Kidney epithelial cell (primary cell): ENCODE measurements around the gene FXYD4. TPM values are rescaled to one million over a fixed set of nuclear protein-coding genes. Genes with fewer than 3 reads are reported as not detected.

Experiments
- DNase-seq: peaks from one replicate; pipeline ENCODE4 v3.0.0-alpha.2; 2010; ENCODE audit warnings: low read depth
- H3K27me3 ChIP-seq: 2 replicates; pipeline ENCODE4 v1.6.0; 2011; ENCODE audit warnings: low read length; ENCODE audit not compliant: control insufficient read depth, insufficient read depth
- H3K36me3 ChIP-seq: 2 replicates; pipeline ENCODE4 v1.5.1; 2011; ENCODE audit warnings: low read length; ENCODE audit not compliant: control insufficient read depth, insufficient read depth
- H3K4me3 ChIP-seq: 2 replicates; pipeline ENCODE4 v1.5.1; 2011; ENCODE audit warnings: low read depth, mild to moderate bottlenecking, control low read depth, low read length
- CTCF ChIP-seq: IDR thresholded peaks from 2 replicates; pipeline ENCODE4 v1.5.1; 2011; ENCODE audit warnings: mild to moderate bottlenecking, moderate library complexity, low read length, control low read depth, inconsistent platforms; ENCODE audit not compliant: insufficient read depth, poor library complexity, severe bottlenecking
- total RNA-seq: library from RNA; depleted of rRNA; stranded (reverse); fragments of >200 nt; gene quantifications from 2 replicates; pipeline ENCODE4 v1.2.3, GENCODE V29; 2015

The FXYD4 gene
- total RNA-seq, 1 donor from 2014 or later, result not detected

DNA sequence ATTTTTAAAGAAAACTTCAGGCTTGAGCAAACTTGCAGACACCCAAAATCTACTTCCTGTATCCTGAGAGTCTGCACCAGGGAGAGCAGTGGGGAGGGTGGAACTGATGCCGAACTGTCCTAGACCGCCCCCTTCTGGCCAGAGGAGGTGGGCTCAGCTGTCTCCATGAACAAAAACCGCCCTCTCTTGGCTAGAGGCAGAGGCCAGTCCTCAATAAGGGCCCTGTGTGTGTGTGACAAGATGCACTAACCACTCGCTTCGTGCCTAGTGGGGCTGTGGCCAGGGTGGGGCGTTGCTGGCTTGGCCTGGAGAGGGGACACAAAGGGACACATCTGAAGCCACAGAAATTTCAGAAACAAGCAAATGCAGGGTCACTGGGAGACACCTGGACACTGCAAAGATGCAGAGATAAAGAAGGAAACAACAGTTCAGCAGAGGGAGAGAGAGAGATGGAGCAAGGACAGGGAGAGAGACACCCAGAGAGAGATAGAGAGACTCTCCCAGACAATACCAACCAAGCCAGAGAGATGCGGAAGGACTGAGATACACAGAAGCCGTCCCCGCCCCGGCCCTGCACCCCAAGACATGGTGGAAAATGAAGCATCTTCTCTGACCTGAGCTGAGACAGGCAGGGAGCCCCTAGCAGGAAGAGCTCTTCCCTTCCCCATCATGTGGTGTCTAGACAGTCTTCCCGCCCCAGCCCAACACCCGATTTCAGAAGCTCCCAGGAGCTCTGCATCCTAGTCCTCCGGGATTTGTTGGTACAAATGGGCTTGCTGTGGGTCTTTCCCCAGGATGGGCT lies 22.7 kb upstream of the FXYD4 start:
- TF ChIP-seq CTCF, result peak; percentile 99
- Histone ChIP-seq H3K36me3 (no peaks in the 10 kb centered on the region), H3K4me3 (no peak overlapping the region), H3K27me3 (peaks cover 16% of the 10 kb centered on the region)
- DNase-seq, result no peak

DNA sequence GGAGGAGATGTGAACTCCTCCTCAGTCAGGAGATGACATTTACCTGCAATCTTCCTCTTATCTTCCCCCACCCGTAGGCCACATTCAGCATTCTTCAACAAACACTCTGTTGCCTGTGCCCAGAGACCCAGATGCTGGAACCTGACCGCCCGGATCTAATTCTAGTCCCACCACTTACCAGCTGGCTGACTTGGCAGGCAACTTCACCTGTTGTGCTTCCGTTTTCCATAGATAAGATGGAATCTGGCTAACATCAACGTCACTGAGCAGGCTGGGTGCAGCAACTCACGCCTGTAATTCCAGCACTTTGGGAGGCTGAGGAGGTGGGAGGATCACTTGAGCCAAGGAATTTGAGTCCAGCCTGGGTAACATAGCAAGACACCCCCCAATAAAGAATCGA lies 21.3 kb upstream of the FXYD4 start:
- Histone ChIP-seq H3K4me3 (no peak overlapping the region), H3K36me3 (no peaks in the 10 kb centered on the region), H3K27me3 (peaks cover 16% of the 10 kb centered on the region)
- no peak for DNase-seq
- no peak for TF ChIP-seq CTCF

GRCh38 chr10:43350686-43351085 lies 20.8 kb upstream of the FXYD4 start:
- Histone ChIP-seq H3K4me3 (no peak overlapping the region), H3K36me3 (no peaks in the 10 kb centered on the region), H3K27me3 (peaks cover 16% of the 10 kb centered on the region)
- no peak for DNase-seq
- no peak for TF ChIP-seq CTCF

DNA sequence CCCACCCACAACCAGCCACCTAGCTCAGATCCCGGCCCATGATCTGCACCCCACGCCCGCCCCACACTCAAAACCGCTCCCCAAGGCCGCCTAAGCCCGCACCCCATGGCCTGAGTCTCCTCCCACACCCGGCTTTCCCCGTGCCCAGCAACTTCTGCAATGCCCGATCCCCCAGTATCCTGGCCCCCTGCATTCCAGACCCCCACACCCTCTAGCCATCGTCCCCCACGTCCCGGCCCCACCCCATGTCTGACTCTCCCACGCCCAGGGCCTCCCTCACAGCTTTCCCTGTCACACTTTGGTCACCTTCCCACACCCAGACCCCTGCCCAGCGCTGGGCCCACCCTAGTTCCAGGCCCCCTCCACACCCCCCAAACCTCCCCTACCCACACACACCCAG lies 20.1 kb upstream of the FXYD4 start:
- peaks cover 16% of the 10 kb centered on the region for H3K27me3 ChIP-seq
- no peak for DNase-seq
- H3K4me3 ChIP-seq, result no peak overlapping the region
- no peaks in the 10 kb centered on the region for H3K36me3 ChIP-seq
- TF ChIP-seq CTCF, result no peak

GRCh38 chr10:43352951-43353350 lies 18.5 kb upstream of the FXYD4 start:
- DNase-seq, result no peak
- H3K4me3 ChIP-seq, result no peak overlapping the region
- no peak for TF ChIP-seq CTCF
- no peaks in the 10 kb centered on the region for H3K36me3 ChIP-seq
- peaks cover 16% of the 10 kb centered on the region for H3K27me3 ChIP-seq
